Activated CD4-positive, alpha-beta T cell treated with anti-CD3 and anti-CD28 coated beads, Interleukin-2, Interleukin-4, amounts not matched to agents 100 ng/mL and 50 ng/mL, durations not matched to agents 16 hours and 8 hours (primary cell): Measurements from ENCODE around the gene CACNA2D3.

Source experiments
- DNase-seq: peaks from one replicate; pipeline ENCODE4 v3.0.0-alpha.2; 2020; ENCODE audit warnings: low spot score

Gene CACNA2D3

GRCh38 chr3:54918516-54918915 is 796.2 kb downstream of the CACNA2D3 start:
- DNase-seq = no peak

- no peak for DNase-seq
Measured at GRCh38 chr3:54928046-54928770, 805.9 kb downstream of the CACNA2D3 start, which contains the start of gene LRTM1. Gene LRTM1, minus strand, starts transcription at chr3:54928059. Its CDS starts 148 bp downstream, at chr3:54927911.

GRCh38 chr3:54931182-54931581 is 808.8 kb downstream of the CACNA2D3 start:
- no peak for DNase-seq

- DNase-seq = no peak
Measured at GRCh38 chr3:54932606-54933005, 810.3 kb downstream of the CACNA2D3 start.

- no peak for DNase-seq
Measured at GRCh38 chr3:54935869-54936268, 813.5 kb downstream of the CACNA2D3 start.

GRCh38 chr3:54936561-54936960 is 814.2 kb downstream of the CACNA2D3 start:
- DNase-seq = no peak

- DNase-seq = no peak
Measured at GRCh38 chr3:54939557-54940300, 817.4 kb downstream of the CACNA2D3 start.

GRCh38 chr3:54940971-54941370 is 818.6 kb downstream of the CACNA2D3 start:
- DNase-seq = no peak

GRCh38 chr3:54941690-54942362 is 819.5 kb downstream of the CACNA2D3 start:
- DNase-seq = no peak

- DNase-seq = no peak
Measured at GRCh38 chr3:54949491-54950044, 827.2 kb downstream of the CACNA2D3 start.

GRCh38 chr3:54950391-54951003 is 828.1 kb downstream of the CACNA2D3 start:
- no peak for DNase-seq

GRCh38 chr3:54951405-54951804 is 829.1 kb downstream of the CACNA2D3 start:
- DNase-seq = no peak

GRCh38 chr3:54954022-54954421 is 831.7 kb downstream of the CACNA2D3 start:
- no peak for DNase-seq

- no peak for DNase-seq
Measured at GRCh38 chr3:54954521-54954920, 832.2 kb downstream of the CACNA2D3 start.

- DNase-seq = no peak
Measured at GRCh38 chr3:54955496-54955895, 833.1 kb downstream of the CACNA2D3 start.

- no peak for DNase-seq
Measured at GRCh38 chr3:54955941-54956340, 833.6 kb downstream of the CACNA2D3 start.

- DNase-seq = no peak
Measured at GRCh38 chr3:54957711-54958110, 835.4 kb downstream of the CACNA2D3 start.

- no peak for DNase-seq
Measured at GRCh38 chr3:54960082-54960481, 837.7 kb downstream of the CACNA2D3 start.

- no peak for DNase-seq
Measured at GRCh38 chr3:54960701-54961100, 838.3 kb downstream of the CACNA2D3 start.

GRCh38 chr3:54962200-54962599 is 839.8 kb downstream of the CACNA2D3 start:
- no peak for DNase-seq

GRCh38 chr3:54963641-54964040 is 841.3 kb downstream of the CACNA2D3 start:
- no peak for DNase-seq

GRCh38 chr3:54964081-54964480 is 841.7 kb downstream of the CACNA2D3 start:
- DNase-seq = no peak
